LNCAP (cell line): ENCODE results near the gene JAGN1.

Experiments used
- TF ChIP-seq, protein P1 (sequence below): fragments of 450-650 bp; IDR thresholded peaks from 2 replicates; pipeline ENCODE4 v1.5.1; 2017; ENCODE audit warnings: mild to moderate bottlenecking

The JAGN1 gene

DNA sequence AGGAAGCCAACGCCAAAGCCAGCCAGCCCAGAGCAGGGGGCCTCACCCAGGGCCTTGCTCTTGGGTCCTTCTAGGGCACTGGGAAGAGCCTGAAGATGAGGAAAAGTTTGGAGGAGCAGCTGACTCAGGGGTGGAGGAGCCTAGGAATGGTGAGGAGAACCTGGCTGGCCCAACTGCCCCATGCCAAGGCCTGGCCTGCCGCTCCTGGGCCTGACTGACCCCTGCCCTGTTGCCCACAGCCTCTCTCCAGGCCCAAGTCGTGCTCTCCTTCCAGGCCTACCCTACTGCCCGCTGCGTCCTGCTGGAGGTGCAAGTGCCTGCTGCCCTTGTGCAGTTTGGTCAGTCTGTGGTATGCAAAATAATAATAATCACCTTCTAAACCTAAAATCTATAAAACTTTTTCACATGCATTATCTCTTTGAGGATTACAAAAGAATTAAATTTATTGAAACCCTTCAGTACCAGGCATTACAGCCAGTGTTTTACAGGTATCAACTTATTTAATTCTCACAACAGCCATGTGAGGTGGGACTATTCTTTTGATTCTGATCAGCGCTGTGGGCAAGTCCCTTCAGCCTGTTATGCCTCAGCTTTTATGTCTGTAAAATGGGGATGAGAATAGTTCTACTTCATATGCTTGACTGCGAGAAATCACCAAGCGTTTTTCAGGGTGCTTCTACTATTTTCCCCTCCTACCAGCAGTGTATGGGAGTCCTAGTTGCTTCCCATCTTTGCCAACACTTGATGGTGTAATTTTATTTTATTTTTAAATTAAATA, 28.0 kb downstream of the JAGN1 start:
- TF ChIP-seq, protein P1, sequence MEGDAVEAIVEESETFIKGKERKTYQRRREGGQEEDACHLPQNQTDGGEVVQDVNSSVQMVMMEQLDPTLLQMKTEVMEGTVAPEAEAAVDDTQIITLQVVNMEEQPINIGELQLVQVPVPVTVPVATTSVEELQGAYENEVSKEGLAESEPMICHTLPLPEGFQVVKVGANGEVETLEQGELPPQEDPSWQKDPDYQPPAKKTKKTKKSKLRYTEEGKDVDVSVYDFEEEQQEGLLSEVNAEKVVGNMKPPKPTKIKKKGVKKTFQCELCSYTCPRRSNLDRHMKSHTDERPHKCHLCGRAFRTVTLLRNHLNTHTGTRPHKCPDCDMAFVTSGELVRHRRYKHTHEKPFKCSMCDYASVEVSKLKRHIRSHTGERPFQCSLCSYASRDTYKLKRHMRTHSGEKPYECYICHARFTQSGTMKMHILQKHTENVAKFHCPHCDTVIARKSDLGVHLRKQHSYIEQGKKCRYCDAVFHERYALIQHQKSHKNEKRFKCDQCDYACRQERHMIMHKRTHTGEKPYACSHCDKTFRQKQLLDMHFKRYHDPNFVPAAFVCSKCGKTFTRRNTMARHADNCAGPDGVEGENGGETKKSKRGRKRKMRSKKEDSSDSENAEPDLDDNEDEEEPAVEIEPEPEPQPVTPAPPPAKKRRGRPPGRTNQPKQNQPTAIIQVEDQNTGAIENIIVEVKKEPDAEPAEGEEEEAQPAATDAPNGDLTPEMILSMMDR = no peak

DNA sequence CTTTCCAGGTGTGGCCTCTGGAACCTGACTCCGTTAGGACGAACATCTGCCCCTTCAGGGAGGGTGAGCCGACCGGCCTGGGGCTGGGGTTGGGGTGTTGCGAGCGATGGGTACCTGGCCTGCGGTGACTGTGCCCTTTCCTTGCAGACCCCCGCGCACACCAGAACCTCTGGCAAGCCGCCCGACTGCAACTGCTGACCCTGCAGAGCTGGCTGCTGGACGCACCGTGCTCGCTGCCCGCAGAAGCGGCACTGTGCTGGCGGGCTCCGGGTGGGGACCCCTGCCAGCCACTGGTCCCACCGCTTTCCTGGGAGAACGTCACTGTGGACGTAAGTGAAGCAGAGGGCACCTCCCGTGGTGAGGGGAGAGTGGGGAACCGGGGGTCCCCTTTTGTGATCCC, 37.7 kb downstream of the JAGN1 start:
- TF ChIP-seq, protein P1 = no peak

DNA sequence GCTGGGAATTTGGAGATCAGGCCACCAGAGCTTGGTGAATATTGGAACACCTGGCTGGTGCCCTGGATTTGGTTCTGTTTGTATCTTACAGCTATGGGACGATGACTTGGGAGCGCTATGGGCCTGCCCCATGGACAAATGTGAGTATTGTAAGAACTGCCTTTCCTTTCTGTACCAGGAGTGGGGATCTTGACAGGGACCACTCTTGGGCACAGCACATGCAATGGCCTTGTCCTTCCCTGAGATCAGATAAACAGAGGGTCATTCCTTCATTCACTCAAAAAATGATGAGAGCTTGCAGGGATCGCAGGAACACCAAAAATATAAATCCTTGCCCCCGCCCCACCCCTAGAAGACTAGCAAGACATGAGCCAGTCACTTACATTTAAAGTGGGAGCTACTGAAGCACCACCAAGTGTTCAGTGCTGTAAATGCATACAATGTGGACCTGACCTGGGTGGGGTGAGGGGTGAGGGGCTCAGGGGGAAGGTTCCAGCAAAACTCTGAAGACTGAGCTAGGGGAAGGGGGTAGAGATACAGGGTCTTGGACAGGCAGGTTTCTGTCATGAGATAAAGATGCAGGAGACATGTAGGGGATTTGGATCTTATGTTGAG, 40.5 kb downstream of the JAGN1 start:
- TF ChIP-seq, protein P1 = 0 out of 2 replicates have a peak, but pooled peaks have one; percentile 22

DNA sequence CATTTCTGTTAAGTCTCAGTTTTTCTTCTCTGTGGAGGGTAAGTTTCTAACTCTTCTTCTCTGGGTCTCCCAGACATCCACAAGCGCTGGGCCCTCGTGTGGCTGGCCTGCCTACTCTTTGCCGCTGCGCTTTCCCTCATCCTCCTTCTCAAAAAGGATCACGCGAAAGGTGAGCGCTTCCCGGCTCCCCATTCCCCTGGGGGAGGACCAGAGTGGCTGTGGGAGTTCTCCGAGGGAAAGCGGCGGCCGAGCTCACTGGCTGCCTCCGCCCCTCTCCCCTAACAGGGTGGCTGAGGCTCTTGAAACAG, 42.1 kb downstream of the JAGN1 start:
- TF ChIP-seq, protein P1 = no peak

DNA sequence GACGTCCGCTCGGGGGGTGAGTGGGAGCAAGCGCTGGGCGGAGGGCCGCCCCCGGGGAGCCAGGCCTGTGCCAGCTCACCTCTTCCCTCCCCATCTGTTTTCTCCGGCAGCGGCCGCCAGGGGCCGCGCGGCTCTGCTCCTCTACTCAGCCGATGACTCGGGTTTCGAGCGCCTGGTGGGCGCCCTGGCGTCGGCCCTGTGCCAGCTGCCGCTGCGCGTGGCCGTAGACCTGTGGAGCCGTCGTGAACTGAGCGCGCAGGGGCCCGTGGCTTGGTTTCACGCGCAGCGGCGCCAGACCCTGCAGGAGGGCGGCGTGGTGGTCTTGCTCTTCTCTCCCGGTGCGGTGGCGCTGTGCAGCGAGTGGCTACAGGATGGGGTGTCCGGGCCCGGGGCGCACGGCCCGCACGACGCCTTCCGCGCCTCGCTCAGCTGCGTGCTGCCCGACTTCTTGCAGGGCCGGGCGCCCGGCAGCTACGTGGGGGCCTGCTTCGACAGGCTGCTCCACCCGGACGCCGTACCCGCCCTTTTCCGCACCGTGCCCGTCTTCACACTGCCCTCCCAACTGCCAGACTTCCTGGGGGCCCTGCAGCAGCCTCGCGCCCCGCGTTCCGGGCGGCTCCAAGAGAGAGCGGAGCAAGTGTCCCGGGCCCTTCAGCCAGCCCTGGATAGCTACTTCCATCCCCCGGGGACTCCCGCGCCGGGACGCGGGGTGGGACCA, 42.6 kb downstream of the JAGN1 start:
- TF ChIP-seq, protein P1 = peak; percentile 78

DNA sequence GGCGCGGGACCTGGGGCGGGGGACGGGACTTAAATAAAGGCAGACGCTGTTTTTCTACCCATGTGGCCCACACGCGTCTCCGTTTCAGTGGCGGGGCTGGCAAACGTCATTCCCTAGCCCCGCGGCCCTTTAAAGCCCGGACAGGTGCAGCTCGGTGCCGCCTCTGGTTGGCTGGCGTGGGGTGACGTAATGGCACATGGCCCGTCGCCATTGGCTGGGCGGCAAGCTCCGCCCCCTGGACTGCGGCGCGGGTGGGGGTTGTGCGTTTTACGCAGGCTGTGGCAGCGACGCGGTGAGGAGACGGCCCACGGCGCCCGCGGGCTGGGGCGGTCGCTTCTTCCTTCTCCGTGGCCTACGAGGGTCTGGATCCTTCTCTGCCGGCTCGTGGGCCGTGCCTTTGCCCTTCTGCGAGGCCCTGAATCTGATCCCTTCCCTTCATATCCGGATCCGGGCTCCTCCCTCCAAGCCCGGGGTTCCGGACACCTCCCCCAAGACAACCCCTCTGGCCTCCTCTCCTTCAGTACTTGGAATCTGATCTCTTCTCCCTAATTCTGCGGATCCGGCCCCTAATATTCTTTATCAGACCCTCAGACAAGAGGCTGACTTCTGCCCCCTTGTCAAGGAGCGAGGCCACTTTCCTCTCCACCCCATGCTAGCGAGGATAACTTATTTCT, 43.3 kb downstream of the JAGN1 start, which contains the start of gene CRELD1:
Gene CRELD1, plus strand, starts transcription at position 274 of the 674 bp plus-strand sequence. CDS start 605 bp downstream, outside the sequence.
- TF ChIP-seq, protein P1 = no peak

DNA sequence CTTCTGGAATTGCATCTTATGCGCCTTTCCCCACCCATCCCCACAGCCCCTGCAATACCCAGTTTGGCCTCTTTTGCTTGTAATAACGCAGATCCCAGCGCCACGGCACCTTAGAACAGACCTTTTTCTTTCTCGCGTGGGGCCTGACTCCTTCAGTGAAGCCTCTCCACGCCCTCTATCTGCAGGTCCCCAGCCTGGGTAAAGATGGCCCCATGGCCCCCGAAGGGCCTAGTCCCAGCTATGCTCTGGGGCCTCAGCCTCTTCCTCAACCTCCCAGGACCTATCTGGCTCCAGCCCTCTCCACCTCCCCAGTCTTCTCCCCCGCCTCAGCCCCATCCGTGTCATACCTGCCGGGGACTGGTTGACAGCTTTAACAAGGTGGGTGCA, 43.8 kb downstream of the JAGN1 start:
- TF ChIP-seq, protein P1 = 0 out of 2 replicates have a peak, but pooled peaks have one; percentile 13
